Skin epidermis (tissue), 12 donors: Measurements from ENCODE around the gene PRND.
A peak's percentile ranks its signal among the peaks of the same experiment; 100 is the strongest.
"Not testable (repeated sequence)": the region's sequence is repeated elsewhere in the genome, so short reads cannot be mapped to it uniquely, and the experiment has no call there.

Source experiments
- H3K27ac ChIP-seq, 21 experiments: fragments of 200-600 bp; sonication (generic) in 11 of 21; one replicate each; pipeline ENCODE4 v1.5.0; 2020; ENCODE audit warnings: mild to moderate bottlenecking in 3 of 21, inconsistent platforms in 2 of 21, moderate library complexity in 2 of 21
- H3K4me3 ChIP-seq, 7 experiments: fragments of 200-600 bp; sonication (generic) in 2 of 7; one replicate each; pipeline ENCODE4 v1.5.0; 2020; ENCODE audit warnings: inconsistent platforms in 2 of 7, mild to moderate bottlenecking in 2 of 7, moderate library complexity in 1 of 7

PRND gene

GRCh38 chr20:4703281-4703676 lies 18.4 kb upstream of the PRND start:
- Histone ChIP-seq H3K4me3 (no peak overlapping the region), H3K27ac (no peak overlapping the region)

- H3K4me3 ChIP-seq, H3K27ac ChIP-seq: not testable (repeated sequence)
These were observed 14.8 kb upstream of the PRND start for GRCh38 chr20:4706941-4707340.

- no peak overlapping the region for H3K27ac ChIP-seq
- H3K4me3 ChIP-seq: no peak overlapping the region
These were observed 13.7 kb upstream of the PRND start for GRCh38 chr20:4708036-4708435.

- Histone ChIP-seq H3K4me3 (no peak overlapping the region), H3K27ac (no peak overlapping the region)
These were observed 12.9 kb upstream of the PRND start for GRCh38 chr20:4708856-4709255.

- no peak overlapping the region for H3K27ac ChIP-seq
- no peak overlapping the region for H3K4me3 ChIP-seq
These were observed 12.2 kb upstream of the PRND start for GRCh38 chr20:4709261-4710105.

- Histone ChIP-seq H3K4me3 (no peak overlapping the region), H3K27ac (no peak overlapping the region)
These were observed 11.6 kb upstream of the PRND start for GRCh38 chr20:4710106-4710475.

- H3K4me3 ChIP-seq: no peak overlapping the region
- H3K27ac ChIP-seq: no peak overlapping the region
These were observed 10.2 kb upstream of the PRND start for GRCh38 chr20:4711511-4711910.

GRCh38 chr20:4713401-4713800 lies 8.3 kb upstream of the PRND start:
- H3K27ac ChIP-seq: no peak overlapping the region

GRCh38 chr20:4714818-4715217 lies 6.9 kb upstream of the PRND start:
- Histone ChIP-seq H3K27ac (no peak overlapping the region), H3K4me3 (no peak overlapping the region)

More at GRCh38 chr20:4713401-4713800, 8.3 kb upstream of the PRND start:
- H3K4me3 ChIP-seq: no peak overlapping the region

- H3K27ac ChIP-seq: no peak overlapping the region
- H3K4me3 ChIP-seq: no peak overlapping the region
These were observed 3.7 kb upstream of the PRND start for GRCh38 chr20:4717816-4718570.

- Histone ChIP-seq H3K4me3 (no peak overlapping the region), H3K27ac (peak overlapping the region in 5 of 21 experiments; percentile 13 to 93 (median 77))
These were observed 2.5 kb upstream of the PRND start for GRCh38 chr20:4719190-4719589.

GRCh38 chr20:4720041-4720976 lies 1.4 kb upstream of the PRND start:
- no peak overlapping the region for H3K4me3 ChIP-seq
- H3K27ac ChIP-seq: peak overlapping the region in 20 of 21 experiments; percentile 27 to 93 (median 74)

- H3K4me3 ChIP-seq: no peak overlapping the region
These were observed 746 bp upstream of the PRND start for GRCh38 chr20:4720977-4721349.

GRCh38 chr20:4722571-4722970 lies 862 bp downstream of the PRND start:
- Histone ChIP-seq H3K4me3 (no peak overlapping the region), H3K27ac (no peak overlapping the region)

More at GRCh38 chr20:4720977-4721349, 746 bp upstream of the PRND start:
- peak overlapping the region in 5 of 21 experiments; percentile 41 to 93 (median 81) for H3K27ac ChIP-seq

- H3K4me3 ChIP-seq: no peak overlapping the region
- no peak overlapping the region for H3K27ac ChIP-seq
These were observed 1.3 kb downstream of the PRND start for GRCh38 chr20:4722993-4723392.

GRCh38 chr20:4723553-4723952 lies 1.8 kb downstream of the PRND start:
- not testable (repeated sequence) for H3K27ac ChIP-seq

GRCh38 chr20:4724459-4725262 lies 3.0 kb downstream of the PRND start:
- Histone ChIP-seq H3K27ac (no peak overlapping the region), H3K4me3 (no peak overlapping the region)

More at GRCh38 chr20:4723553-4723952, 1.8 kb downstream of the PRND start:
- not testable (repeated sequence) for H3K4me3 ChIP-seq

GRCh38 chr20:4725263-4725550 lies 3.5 kb downstream of the PRND start:
- H3K4me3 ChIP-seq: no peak overlapping the region
- H3K27ac ChIP-seq: no peak overlapping the region

GRCh38 chr20:4726710-4727397 lies 5.1 kb downstream of the PRND start:
- H3K4me3 ChIP-seq: peak overlapping the region in 3 of 7 experiments; percentile 3 to 11 (median 11)
- peak overlapping the region in 10 of 21 experiments; percentile 10 to 78 (median 46) for H3K27ac ChIP-seq
